Vagina (tissue), 2 donors: ENCODE data around the gene RNF213. TPM values are rescaled to one million over a fixed set of nuclear protein-coding genes. Genes with fewer than 3 reads are reported as not detected.

Experiments used
- DNase-seq, 2 donors: peaks; one replicate each; pipeline ENCODE4 v3.0.0-alpha.2; 2017; ENCODE audit errors: extremely low spot score in 2 of 2
- H3K27ac ChIP-seq: fragments of 200-600 bp; sonication (generic); one replicate; pipeline ENCODE4 v1.5.1; 2019
- H3K27me3 ChIP-seq: fragments of 200-600 bp; sonication (generic); one replicate; pipeline ENCODE4 v1.5.1; 2019
- H3K36me3 ChIP-seq, 2 donors: fragments of 200-600 bp; sonication (generic); one replicate each; pipeline ENCODE4 v1.5.1; 2017 to 2019
- H3K4me1 ChIP-seq: fragments of 200-600 bp; sonication (generic); one replicate; pipeline ENCODE4 v1.5.1; 2019
- H3K4me3 ChIP-seq, 2 donors: fragments of 200-600 bp; sonication (generic); 1 replicate in 1 of 2; 2 replicates in 1 of 2; pipeline ENCODE4 v1.5.1; 2016 to 2019
- H3K9me3 ChIP-seq: fragments of 200-600 bp; sonication (generic); one replicate; pipeline ENCODE4 v1.5.1; 2019
- POLR2A ChIP-seq, 2 donors: fragments of 450-650 bp; IDR thresholded peaks; one replicate each; pipeline ENCODE4 v1.6.1; 2017; ENCODE audit warnings: antibody characterized with exemption in 2 of 2, mild to moderate bottlenecking in 2 of 2, moderate library complexity in 2 of 2
- POLR2AphosphoS5 ChIP-seq, 2 donors: sonication (generic); formaldehyde crosslinking; IDR thresholded peaks; one replicate each; pipeline ENCODE4 v1.9.0; 2017; ENCODE audit warnings: antibody characterized with exemption in 2 of 2, mild to moderate bottlenecking in 2 of 2, low read depth in 1 of 2; ENCODE audit not compliant: insufficient read depth in 1 of 2
- intact Hi-C: fragments of 100-400 bp; cut with DNase I; formaldehyde crosslinking; loops from one replicate; pipeline ENCODE4 v1.15.1; 2023
- total RNA-seq: library from RNA; depleted of rRNA; stranded (reverse); fragments of >200 nt; gene quantifications from one replicate; pipeline ENCODE4 v1.2.3, GENCODE V29; 2016
- TF ChIP-seq, protein P1 (sequence below), 3 experiments: fragments of 450-650 bp in 2 of 3; fragments of 200-600 bp in 1 of 3; sonication (generic) in 1 of 3; IDR thresholded peaks; one replicate each; pipeline ENCODE4 v1.5.1; 2017 to 2019; ENCODE audit warnings: antibody characterized with exemption in 3 of 3, mild to moderate bottlenecking in 2 of 3, moderate library complexity in 2 of 3

Gene RNF213
- total RNA-seq, 1 donor from 2014 or later = 144 TPM

DNA sequence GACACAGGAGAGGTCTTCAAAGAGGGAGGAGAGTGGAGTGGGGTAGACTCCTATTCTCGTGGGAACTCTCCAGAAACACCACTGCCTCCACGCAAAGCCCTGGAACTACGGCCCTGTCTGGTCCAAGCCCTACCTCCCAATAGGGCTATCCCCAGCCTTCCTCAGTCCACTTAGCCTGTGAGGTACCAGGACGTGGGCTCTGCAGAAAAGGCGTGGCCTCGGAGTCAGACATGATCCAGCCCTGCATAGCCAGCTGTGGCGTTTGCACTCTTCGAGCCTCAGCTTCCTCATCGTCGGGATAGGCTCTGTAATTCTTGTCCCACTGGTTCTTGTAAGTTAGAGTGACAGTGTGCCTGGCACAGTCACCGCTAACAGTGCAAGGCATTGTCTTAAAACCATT is 168.1 kb downstream of the RNF213 start:
- Histone ChIP-seq H3K4me3 (no peak overlapping the region), H3K27ac (no peak overlapping the region), H3K27me3 (no peaks in the 10 kb centered on the region), H3K36me3 (no peaks in the 10 kb centered on the region), H3K4me1 (no peaks in the 10 kb centered on the region), H3K9me3 (no peaks in the 10 kb centered on the region)
- DNase-seq = no peak
- TF ChIP-seq POLR2A (IDR thresholded peaks at IDR 0.05) (no peak), POLR2AphosphoS5 (IDR thresholded peaks at IDR 0.05; ENCODE audit: insufficient read depth in 1 of 2, low read depth in 1 of 2) (no peak)
- TF ChIP-seq, protein P1, sequence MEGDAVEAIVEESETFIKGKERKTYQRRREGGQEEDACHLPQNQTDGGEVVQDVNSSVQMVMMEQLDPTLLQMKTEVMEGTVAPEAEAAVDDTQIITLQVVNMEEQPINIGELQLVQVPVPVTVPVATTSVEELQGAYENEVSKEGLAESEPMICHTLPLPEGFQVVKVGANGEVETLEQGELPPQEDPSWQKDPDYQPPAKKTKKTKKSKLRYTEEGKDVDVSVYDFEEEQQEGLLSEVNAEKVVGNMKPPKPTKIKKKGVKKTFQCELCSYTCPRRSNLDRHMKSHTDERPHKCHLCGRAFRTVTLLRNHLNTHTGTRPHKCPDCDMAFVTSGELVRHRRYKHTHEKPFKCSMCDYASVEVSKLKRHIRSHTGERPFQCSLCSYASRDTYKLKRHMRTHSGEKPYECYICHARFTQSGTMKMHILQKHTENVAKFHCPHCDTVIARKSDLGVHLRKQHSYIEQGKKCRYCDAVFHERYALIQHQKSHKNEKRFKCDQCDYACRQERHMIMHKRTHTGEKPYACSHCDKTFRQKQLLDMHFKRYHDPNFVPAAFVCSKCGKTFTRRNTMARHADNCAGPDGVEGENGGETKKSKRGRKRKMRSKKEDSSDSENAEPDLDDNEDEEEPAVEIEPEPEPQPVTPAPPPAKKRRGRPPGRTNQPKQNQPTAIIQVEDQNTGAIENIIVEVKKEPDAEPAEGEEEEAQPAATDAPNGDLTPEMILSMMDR (IDR thresholded peaks at IDR 0.05) = no peak
- intact Hi-C loops = loop anchor here (5.0 kb wide), 1 partner anchor 554 kb away; no protein-coding TSS in a partner anchor

DNA sequence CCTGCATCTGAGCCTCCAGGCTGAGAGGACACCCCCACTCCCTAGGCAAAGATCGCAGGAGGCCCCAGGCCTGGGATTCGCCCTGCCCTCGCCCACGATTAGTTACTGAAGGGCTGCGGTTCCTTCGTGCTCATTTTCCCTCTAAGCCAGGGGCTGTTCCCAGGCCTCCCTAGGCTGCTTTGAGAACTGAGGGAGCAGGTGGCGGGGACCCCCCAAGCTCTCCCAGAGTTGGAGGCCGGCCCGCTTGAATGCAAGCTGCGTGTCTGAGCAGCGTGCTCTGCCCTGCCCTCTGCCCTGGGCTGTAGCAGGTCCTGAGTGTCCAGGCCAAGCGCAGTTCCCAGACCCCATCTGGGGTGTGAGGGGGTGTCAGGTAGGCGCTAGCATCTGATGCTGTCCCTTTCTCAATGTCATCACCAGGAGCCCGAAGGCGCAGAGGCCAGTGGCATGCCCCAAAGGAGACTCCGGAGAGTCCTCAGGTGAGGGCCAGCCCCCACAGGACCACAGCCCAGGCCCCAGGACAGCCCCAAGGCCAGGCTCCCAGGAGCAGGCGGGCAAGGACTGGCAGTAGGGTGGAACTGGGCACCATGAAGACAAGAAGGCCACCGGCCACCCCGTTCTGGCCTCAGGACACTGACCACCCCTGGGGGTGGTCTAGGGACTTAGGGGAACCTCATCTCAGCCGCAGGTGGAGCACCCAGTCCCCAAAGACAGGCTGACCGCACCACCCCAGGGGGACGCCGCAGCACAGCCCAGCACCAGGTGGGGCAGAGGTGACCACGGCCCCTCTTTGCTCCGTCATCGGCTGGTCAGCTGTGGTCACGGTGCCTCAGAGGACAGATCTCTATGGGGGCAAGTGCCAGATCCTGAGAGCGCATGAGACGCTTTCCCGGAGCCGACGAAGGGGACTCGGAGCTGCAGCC is 169.0 kb downstream of the RNF213 start:
- H3K36me3 ChIP-seq = no peaks in the 10 kb centered on the region
- no peak for DNase-seq
- H3K27me3 ChIP-seq = no peaks in the 10 kb centered on the region
- H3K27ac ChIP-seq = no peak overlapping the region
- TF ChIP-seq, protein P1 (IDR thresholded peaks at IDR 0.05) = no peak
- TF ChIP-seq POLR2A (IDR thresholded peaks at IDR 0.05) (no peak), POLR2AphosphoS5 (IDR thresholded peaks at IDR 0.05; ENCODE audit: insufficient read depth in 1 of 2, low read depth in 1 of 2) (no peak)
- intact Hi-C loops = loop anchor here (5.0 kb wide), 1 partner anchor 553 kb away; no protein-coding TSS in a partner anchor
- H3K9me3 ChIP-seq = no peaks in the 10 kb centered on the region
- no peaks in the 10 kb centered on the region for H3K4me1 ChIP-seq
- H3K4me3 ChIP-seq = no peak overlapping the region

DNA sequence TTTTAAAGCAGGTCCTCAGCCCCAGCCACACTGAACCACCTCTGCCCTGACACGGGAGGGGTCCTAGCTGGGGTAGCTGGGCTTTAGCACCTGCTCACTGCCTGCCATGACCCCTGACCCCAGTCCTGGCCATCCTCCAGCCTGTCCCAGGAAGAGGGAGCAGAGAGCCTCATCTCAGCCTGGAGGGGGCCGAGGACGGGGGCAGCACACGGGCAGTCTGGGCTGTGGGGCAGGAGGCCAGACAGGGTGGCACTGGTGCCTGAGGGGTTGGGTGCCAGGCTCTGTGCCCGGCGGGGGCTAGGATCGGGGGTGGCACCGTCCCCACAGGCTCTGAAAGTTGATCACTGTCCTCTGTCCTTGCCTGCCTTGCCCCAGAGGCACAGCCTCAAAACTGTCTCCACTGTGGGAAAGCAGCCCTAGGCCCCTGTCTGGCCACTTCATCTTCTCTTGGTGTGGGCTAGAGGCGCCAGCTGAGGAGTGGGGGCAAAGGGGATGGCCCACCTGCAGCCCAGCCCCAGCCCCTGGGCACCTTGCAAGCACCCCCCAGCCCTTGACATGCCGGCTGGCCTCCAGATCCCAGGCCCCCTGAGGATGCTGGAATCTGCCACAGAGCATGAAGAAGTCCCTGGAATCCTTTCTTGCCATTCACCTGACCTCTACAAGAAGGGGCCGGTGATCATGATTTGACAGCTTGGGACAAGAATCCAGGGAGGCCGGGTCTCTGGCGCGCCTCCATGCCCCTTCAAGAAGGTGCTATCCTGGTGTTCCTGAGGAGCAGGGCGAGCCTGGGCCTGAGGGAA is 170.0 kb downstream of the RNF213 start:
- no peak for DNase-seq
- intact Hi-C loops = no loop called here
- Histone ChIP-seq H3K27ac (no peak overlapping the region), H3K4me3 (no peak overlapping the region), H3K9me3 (no peaks in the 10 kb centered on the region), H3K36me3 (no peaks in the 10 kb centered on the region), H3K27me3 (no peaks in the 10 kb centered on the region), H3K4me1 (no peaks in the 10 kb centered on the region)
- TF ChIP-seq POLR2AphosphoS5 (IDR thresholded peaks at IDR 0.05; ENCODE audit: insufficient read depth in 1 of 2, low read depth in 1 of 2) (no peak), POLR2A (IDR thresholded peaks at IDR 0.05) (no peak)
- TF ChIP-seq, protein P1 (IDR thresholded peaks at IDR 0.05) = no peak

DNA sequence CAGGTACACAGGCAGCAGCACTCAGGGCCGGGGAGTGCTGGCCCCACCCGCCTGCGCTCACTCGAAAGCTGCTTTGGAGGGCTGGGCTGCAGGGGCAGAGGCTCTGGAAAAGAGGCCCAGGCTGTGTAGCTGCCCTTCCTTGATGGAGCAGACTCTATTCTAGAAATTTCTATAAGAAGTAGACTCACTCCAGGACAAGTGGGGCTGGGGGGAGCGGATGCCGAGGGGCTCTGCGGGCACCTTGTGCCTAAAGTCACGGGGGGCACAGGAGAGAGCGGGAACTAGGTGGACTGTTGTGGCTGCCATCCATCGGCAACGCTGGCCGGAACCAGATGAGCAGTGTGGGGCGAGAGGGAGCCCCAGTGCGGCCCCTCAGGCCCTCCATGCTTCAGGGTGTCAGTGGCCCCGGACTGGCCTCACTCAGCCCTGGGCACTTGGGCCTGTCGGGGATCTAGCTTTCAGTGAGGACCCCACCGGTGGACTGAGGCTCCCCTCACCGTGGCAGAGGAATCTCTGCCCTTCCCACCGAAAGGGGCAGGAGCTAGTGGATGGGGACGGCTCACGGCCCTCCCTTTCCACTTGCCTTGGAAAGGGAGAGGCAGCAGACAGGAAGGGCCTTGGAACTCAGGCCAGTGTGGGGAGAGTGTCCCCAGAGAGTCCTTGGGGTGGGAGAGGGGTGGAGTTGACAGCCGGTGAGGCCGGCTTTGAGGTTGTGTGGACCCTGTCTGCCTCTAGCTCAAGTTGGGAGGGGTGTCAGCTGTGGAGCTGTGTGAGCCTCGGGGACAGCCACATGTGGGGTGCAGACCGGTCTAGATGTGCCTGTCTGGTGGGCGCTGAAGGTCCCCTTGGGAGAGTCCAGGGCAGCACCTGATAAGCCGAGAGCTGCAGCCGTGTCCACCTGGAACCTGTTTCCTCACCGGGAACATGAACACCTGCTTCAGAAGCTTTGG is 170.9 kb downstream of the RNF213 start:
- Histone ChIP-seq H3K9me3 (no peaks in the 10 kb centered on the region), H3K27ac (no peak overlapping the region), H3K36me3 (no peaks in the 10 kb centered on the region), H3K4me1 (no peaks in the 10 kb centered on the region), H3K27me3 (no peaks in the 10 kb centered on the region), H3K4me3 (no peak overlapping the region)
- no peak for DNase-seq
- TF ChIP-seq, protein P1 (IDR thresholded peaks at IDR 0.05) = no peak
- TF ChIP-seq POLR2AphosphoS5 (IDR thresholded peaks at IDR 0.05; ENCODE audit: insufficient read depth in 1 of 2, low read depth in 1 of 2) (no peak), POLR2A (IDR thresholded peaks at IDR 0.05) (no peak)
- intact Hi-C loops = no loop called here
